A673 (cell line): ENCODE data around the gene F8. TPM values are rescaled to one million over a fixed set of nuclear protein-coding genes. Genes with fewer than 3 reads are reported as not detected.
A peak's percentile ranks its signal among the peaks of the same experiment; 100 is the strongest.

Experiments used
- BruUV-seq: library from RNA; stranded (reverse); fragments of 400-500 nt; replicated peaks from 2 replicates; lab custom pipeline; 2021; lab: Mats Ljungman, UMichigan
- CTCF ChIA-PET: fragments of 300-600 bp; sonication (Branson Sonifier 250); formaldehyde crosslinking; loops from one replicate; lab custom pipeline; 2022; ENCODE audit warnings: antibody characterized with exemption; lab: Charles Lee
- POLR2A ChIA-PET: fragments of 300-600 bp; sonication (Branson Sonifier 250); formaldehyde crosslinking; loops from one replicate; lab custom pipeline; 2022; ENCODE audit warnings: antibody characterized with exemption; ENCODE audit not compliant: low non-redundant PET; lab: Charles Lee
- DNase-seq: peaks from one replicate; pipeline ENCODE4 v3.0.0-alpha.2; 2015; ENCODE audit warnings: low spot score
- H3K27ac ChIP-seq: fragments of 200-600 bp; sonication (generic); 2 replicates; pipeline ENCODE4 v1.5.1; 2016; ENCODE audit warnings: mixed run types, low read depth, mild to moderate bottlenecking, mixed read lengths, antibody characterized with exemption, low read length; ENCODE audit not compliant: poor library complexity, severe bottlenecking
- H3K27me3 ChIP-seq: fragments of 200-600 bp; sonication (generic); replicated peaks from 2 replicates; pipeline ENCODE4 v1.6.1; 2017; ENCODE audit warnings: mixed run types, low read depth, mild to moderate bottlenecking, mixed read lengths, antibody characterized with exemption, low read length; ENCODE audit not compliant: insufficient read depth, poor library complexity
- H3K36me3 ChIP-seq: fragments of 200-600 bp; sonication (generic); 2 replicates; pipeline ENCODE4 v1.6.1; 2016; ENCODE audit warnings: mixed run types, mild to moderate bottlenecking, mixed read lengths, antibody characterized with exemption, low read length; ENCODE audit not compliant: insufficient read depth, poor library complexity, severe bottlenecking
- H3K4me1 ChIP-seq: fragments of 200-600 bp; sonication (generic); 2 replicates; pipeline ENCODE4 v1.6.1; 2017; ENCODE audit warnings: mixed run types, mild to moderate bottlenecking, mixed read lengths, antibody characterized with exemption, low read length; ENCODE audit not compliant: insufficient read depth, poor library complexity, severe bottlenecking
- H3K4me3 ChIP-seq: fragments of 200-600 bp; sonication (generic); 2 replicates; pipeline ENCODE4 v1.5.1; 2016; ENCODE audit warnings: low read depth, mixed run types, mild to moderate bottlenecking, mixed read lengths, low read length; ENCODE audit not compliant: poor library complexity, severe bottlenecking
- H3K9me3 ChIP-seq: fragments of 200-600 bp; sonication (generic); 2 replicates; pipeline ENCODE4 v1.6.1; 2016; ENCODE audit warnings: mixed run types, low read depth, mild to moderate bottlenecking, mixed read lengths, antibody characterized with exemption, low read length; ENCODE audit not compliant: poor library complexity, severe bottlenecking
- EZH2 ChIP-seq: fragments of 200-600 bp; sonication (generic); IDR thresholded peaks from 2 replicates; pipeline ENCODE4 v1.6.1; 2017; ENCODE audit warnings: borderline replicate concordance, low read depth, mild to moderate bottlenecking, mixed read lengths, antibody characterized with exemption, low read length; ENCODE audit not compliant: poor library complexity, severe bottlenecking
- intact Hi-C: fragments of 100-400 bp; cut with micrococcal nuclease; formaldehyde crosslinking; loops from one replicate; pipeline ENCODE4 v1.10.0; 2022; ENCODE audit not compliant: unreplicated experiment
- total RNA-seq: library from RNA; stranded (reverse); gene quantifications from 2 replicates; pipeline ENCODE4 v1.2.3, GENCODE V29; 2021
- TF ChIP-seq, protein P1 (sequence below): fragments of 300-800, 200-600 bp; sonication (generic); conservative IDR thresholded peaks from 2 replicates; pipeline ENCODE4 v1.5.1; 2017; ENCODE audit warnings: low read depth, mild to moderate bottlenecking, antibody characterized with exemption, low read length, moderate library complexity, mixed read lengths

Gene F8
- total RNA-seq, 1 experiment from 2014 or later: 1.1 TPM

DNA sequence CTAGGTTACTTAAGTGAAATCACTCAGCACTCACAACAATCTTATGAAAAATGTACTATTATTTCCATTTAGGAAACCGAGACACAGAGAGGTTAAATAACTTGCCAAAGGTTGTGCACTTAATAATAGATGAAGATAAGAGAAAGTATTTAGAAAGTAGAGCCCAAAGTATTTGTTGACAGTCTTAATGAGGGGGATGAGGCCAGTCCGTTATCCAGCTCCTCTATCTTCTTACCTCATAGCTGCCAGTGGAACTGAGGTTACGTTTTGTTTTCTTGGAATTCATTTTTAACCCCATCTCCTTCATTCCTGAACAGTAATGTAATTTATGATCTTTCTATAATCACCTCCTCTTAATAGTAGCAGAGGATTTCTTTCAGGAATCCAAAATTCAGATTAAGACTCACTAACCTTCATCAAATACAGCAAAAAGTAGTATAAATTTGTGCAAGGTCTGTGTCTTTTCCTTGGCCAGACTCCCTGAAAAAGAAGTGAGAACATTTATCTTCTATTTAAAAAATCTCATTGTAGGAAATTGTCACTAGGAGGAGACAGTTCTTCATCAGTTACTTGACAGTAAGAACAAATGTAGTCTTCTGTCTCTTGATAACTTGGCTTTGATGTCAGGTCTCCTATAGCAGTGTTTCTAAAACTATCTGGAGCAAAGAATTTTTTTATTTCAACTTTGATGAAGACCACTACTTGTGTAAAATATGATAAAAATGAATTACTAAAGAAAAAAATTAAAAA is 35.5 kb downstream of the F8 start:
- Histone ChIP-seq H3K27me3 (no peaks in the 10 kb centered on the region), H3K36me3 (no peaks in the 10 kb centered on the region), H3K27ac (no peak overlapping the region), H3K9me3 (no peaks in the 10 kb centered on the region), H3K4me3 (no peak overlapping the region), H3K4me1 (no peaks in the 10 kb centered on the region)
- intact Hi-C loops: no loop called here
- ChIA-PET CTCF (no interaction called here), POLR2A (no interaction called here)
- BruUV-seq: no TSS peak
- TF ChIP-seq, protein P1, sequence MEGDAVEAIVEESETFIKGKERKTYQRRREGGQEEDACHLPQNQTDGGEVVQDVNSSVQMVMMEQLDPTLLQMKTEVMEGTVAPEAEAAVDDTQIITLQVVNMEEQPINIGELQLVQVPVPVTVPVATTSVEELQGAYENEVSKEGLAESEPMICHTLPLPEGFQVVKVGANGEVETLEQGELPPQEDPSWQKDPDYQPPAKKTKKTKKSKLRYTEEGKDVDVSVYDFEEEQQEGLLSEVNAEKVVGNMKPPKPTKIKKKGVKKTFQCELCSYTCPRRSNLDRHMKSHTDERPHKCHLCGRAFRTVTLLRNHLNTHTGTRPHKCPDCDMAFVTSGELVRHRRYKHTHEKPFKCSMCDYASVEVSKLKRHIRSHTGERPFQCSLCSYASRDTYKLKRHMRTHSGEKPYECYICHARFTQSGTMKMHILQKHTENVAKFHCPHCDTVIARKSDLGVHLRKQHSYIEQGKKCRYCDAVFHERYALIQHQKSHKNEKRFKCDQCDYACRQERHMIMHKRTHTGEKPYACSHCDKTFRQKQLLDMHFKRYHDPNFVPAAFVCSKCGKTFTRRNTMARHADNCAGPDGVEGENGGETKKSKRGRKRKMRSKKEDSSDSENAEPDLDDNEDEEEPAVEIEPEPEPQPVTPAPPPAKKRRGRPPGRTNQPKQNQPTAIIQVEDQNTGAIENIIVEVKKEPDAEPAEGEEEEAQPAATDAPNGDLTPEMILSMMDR: peak; percentile 22; the same call in 1 of the 2 replicates
- TF ChIP-seq EZH2: no peak
- no peak for DNase-seq

DNA sequence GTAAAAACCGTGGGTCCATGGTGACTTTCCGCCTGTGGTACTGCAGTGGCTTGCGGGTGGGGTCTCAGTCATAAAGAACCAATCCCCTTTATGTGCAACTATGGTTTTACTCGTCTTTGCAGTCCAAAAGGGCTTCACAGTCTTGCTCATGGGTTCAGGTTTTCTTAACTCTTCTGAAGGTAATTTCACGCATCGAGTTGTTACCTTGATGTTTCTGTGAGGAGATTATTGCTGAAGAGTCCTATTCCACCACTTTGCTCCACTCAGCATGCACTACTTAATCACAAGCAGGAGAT is 41.5 kb downstream of the F8 start:
- DNase-seq: no peak
- Histone ChIP-seq H3K36me3 (no peaks in the 10 kb centered on the region), H3K4me1 (no peaks in the 10 kb centered on the region), H3K27me3 (no peaks in the 10 kb centered on the region), H3K27ac (no peak overlapping the region), H3K4me3 (peak overlapping the region; percentile 44), H3K9me3 (no peaks in the 10 kb centered on the region)
- ChIA-PET POLR2A (no interaction called here), CTCF (no interaction called here)
- no TSS peak for BruUV-seq
- intact Hi-C loops: loop anchor here (1.0 kb wide), 1 partner anchor 76 kb away; no protein-coding TSS in a partner anchor
- TF ChIP-seq EZH2: no peak
- TF ChIP-seq, protein P1: no peak

DNA sequence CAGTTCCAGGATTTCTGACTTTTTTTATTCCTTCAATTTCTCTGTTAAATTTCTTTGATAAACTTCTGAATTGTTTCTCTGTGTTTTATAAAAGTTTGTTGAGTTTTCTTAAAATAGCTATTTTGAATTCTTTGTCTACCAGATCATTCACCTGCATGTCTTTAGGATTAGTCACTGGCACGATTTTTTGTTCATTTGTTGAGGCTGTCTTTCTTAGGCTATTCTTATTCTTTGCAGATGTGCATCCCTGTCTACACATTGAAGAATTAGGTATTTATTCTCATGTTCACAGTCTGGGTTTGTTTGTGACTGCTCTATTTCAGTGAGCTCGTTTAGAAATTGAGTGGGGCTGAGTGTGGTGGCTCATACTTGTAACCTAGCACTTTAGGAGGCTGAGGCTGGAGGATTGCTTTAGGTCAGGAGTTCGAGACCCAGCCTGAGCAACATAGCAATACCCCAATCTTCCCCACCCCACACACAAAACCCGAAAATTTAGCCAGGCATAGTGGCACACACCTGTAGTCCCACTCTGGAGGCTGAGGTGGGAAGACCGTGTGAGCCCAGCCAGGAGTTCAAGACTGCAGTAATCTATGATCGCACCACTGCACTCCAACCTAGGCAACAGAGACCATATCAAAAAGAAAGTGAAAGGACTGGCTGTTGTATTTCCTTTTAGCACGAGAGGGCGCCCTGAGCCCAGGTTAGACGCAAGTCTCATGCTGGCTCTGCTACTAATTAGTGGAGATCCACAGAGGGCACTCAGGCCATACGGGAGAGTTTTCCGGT is 42.0 kb downstream of the F8 start:
- no peak for TF ChIP-seq EZH2
- TF ChIP-seq, protein P1: peak; percentile 78
- intact Hi-C loops: loop anchor here (1.0 kb wide), 1 partner anchor 77 kb away; no protein-coding TSS in a partner anchor
- DNase-seq: peak; percentile 80
- Histone ChIP-seq H3K4me3 (peak overlapping the region; percentile 44), H3K27me3 (no peaks in the 10 kb centered on the region), H3K4me1 (no peaks in the 10 kb centered on the region), H3K9me3 (no peaks in the 10 kb centered on the region), H3K36me3 (no peaks in the 10 kb centered on the region), H3K27ac (no peak overlapping the region)
- ChIA-PET POLR2A (interaction anchor here (0.6 kb wide), 1 partner anchor 46 kb away, joined by 7 read pairs; the partner anchor contains the start of gene FUNDC2), CTCF (no interaction called here)
- BruUV-seq: no TSS peak
